OCI-LY3 (cell line): Measurements from ENCODE around the gene PMIS2.
"Not testable (repeated sequence)": the region's sequence is repeated elsewhere in the genome, so short reads cannot be mapped to it uniquely, and the experiment has no call there.

ENCODE experiments used
- CTCF ChIP-seq: fragments of 200-600, 300-600 bp; sonication (generic); IDR thresholded peaks from 2 replicates; pipeline ENCODE4 v1.5.1; 2014; ENCODE audit warnings: antibody characterized with exemption, low read length, low read depth
- EZH2phosphoT487 ChIP-seq: fragments of 200-600 bp; shearing (Covaris generic); IDR thresholded peaks from 2 replicates; pipeline ENCODE4 v1.6.1; 2018; ENCODE audit warnings: antibody characterized with exemption, mixed run types, low read depth

DNA sequence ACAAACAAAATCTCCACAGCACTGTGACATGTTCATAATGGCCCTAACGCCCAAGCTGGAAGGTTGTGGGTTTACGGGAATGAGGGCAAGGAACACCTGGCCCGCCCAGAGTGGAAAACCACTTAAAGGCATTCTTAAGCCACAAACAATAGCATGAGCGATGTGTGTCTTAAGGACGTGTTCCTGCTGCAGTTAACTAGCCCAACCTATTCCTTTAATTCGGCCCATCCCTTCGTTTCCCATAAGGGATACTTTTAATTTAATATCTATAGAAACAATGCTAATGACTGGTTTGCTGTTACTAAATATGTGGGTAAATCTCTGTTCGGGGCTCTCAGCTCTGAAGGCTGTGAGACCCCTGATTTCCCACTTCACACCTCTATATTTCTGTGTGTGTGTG, 21.2 kb downstream of the PMIS2 start:
- TF ChIP-seq CTCF, EZH2phosphoT487: not testable (repeated sequence)
